H1 (cell line): ENCODE measurements around the gene COL2A1. TPM values are rescaled to one million over a fixed set of nuclear protein-coding genes. Genes with fewer than 3 reads are reported as not detected.
A peak's percentile ranks its signal among the peaks of the same experiment; 100 is the strongest.

Source experiments
- CTCF ChIA-PET: fragments of 300-600 bp; sonication (Branson Sonifier 250); formaldehyde crosslinking; loops from one replicate; lab custom pipeline; 2021; ENCODE audit not compliant: partially characterized antibody; lab: Charles Lee
- POLR2A ChIA-PET: fragments of 300-600 bp; sonication (Branson Sonifier 250); formaldehyde crosslinking; loops from one replicate; lab custom pipeline; 2021; ENCODE audit warnings: inconsistent platforms; ENCODE audit not compliant: partially characterized antibody; lab: Charles Lee
- DNase-seq, 2 experiments: peaks; one replicate each; pipeline versions ENCODE4 v3.0.0 to v3.0.0-alpha.2; 2010 to 2022; ENCODE audit warnings: low spot score in 2 of 2, low read depth in 1 of 2, mixed read lengths in 1 of 2
- FAIRE-seq: peaks from 2 replicates; lab custom pipeline; 2011; peaks lifted over from hg19 to GRCh38; lab: Jason Lieb, UNC
- H2AFZ ChIP-seq: 2 replicates; pipeline ENCODE4 v1.8.1; 2012; ENCODE audit warnings: low read length, inconsistent platforms
- H2AK5ac ChIP-seq: 2 replicates; pipeline ENCODE4 v1.6.1; 2013; ENCODE audit warnings: low read depth, low read length
- H2BK120ac ChIP-seq: replicated peaks from 2 replicates; pipeline ENCODE3; 2013; ENCODE audit warnings: low read depth, low read length, inconsistent platforms
- H2BK12ac ChIP-seq: 2 replicates; pipeline ENCODE4 v1.6.1; 2013; ENCODE audit warnings: low read depth, low read length
- H2BK15ac ChIP-seq: 2 replicates; pipeline ENCODE4 v1.6.1; 2013; ENCODE audit warnings: low read length
- H2BK20ac ChIP-seq: 2 replicates; pipeline ENCODE4 v1.6.1; 2013; ENCODE audit warnings: low read length
- H2BK5ac ChIP-seq: 2 replicates; pipeline ENCODE4 v1.6.1; 2013; ENCODE audit warnings: low read depth, low read length
- H3K14ac ChIP-seq: 2 replicates; pipeline ENCODE4 v1.6.1; 2013; ENCODE audit warnings: inconsistent platforms; ENCODE audit not compliant: insufficient read length
- H3K18ac ChIP-seq: 2 replicates; pipeline ENCODE4 v1.6.1; 2013; ENCODE audit warnings: low read length; ENCODE audit errors: extremely low read depth
- H3K23ac ChIP-seq: 2 replicates; pipeline ENCODE4 v1.6.1; 2013; ENCODE audit warnings: inconsistent platforms; ENCODE audit not compliant: insufficient read length
- H3K23me2 ChIP-seq: 2 replicates; pipeline ENCODE4 v1.6.1; 2013; ENCODE audit warnings: low read depth, low read length
- H3K27ac ChIP-seq: 2 replicates; pipeline ENCODE4 v1.6.1; 2011; ENCODE audit warnings: low read depth, low read length, inconsistent platforms
- H3K27me3 ChIP-seq, 4 experiments: replicated peaks in 1 of 4; 1 replicate in 1 of 4; 2 replicates in 3 of 4; pipeline versions ENCODE4 v1.6.1 to v1.8.1; 2011 to 2013; ENCODE audit warnings: low read length in 3 of 4, mild to moderate bottlenecking in 3 of 4, inconsistent platforms in 2 of 4, mixed read lengths in 2 of 4, moderate library complexity in 1 of 4; ENCODE audit not compliant: control insufficient read depth in 3 of 4, insufficient read depth in 3 of 4; ENCODE audit errors: extremely low read depth in 1 of 4
- H3K36me3 ChIP-seq, 4 experiments: 2 replicates each; pipeline versions ENCODE4 v1.6.1 to v1.8.1; 2011 to 2013; ENCODE audit warnings: mild to moderate bottlenecking in 4 of 4, low read length in 3 of 4, moderate library complexity in 2 of 4, control low read depth in 1 of 4, inconsistent platforms in 1 of 4; ENCODE audit not compliant: insufficient read depth in 4 of 4, control insufficient read depth in 2 of 4
- H3K4ac ChIP-seq: replicated peaks from 2 replicates; pipeline ENCODE3; 2013; ENCODE audit warnings: low read length, low read depth, mixed read lengths, inconsistent platforms; ENCODE audit not compliant: insufficient read length
- H3K4me1 ChIP-seq, 4 experiments: replicated peaks in 1 of 4; 1 replicate in 1 of 4; 2 replicates in 3 of 4; pipeline versions ENCODE4 v1.6.1 to v1.8.1; 2011 to 2013; ENCODE audit warnings: low read length in 3 of 4, inconsistent platforms in 2 of 4, mixed read lengths in 1 of 4; ENCODE audit not compliant: insufficient read depth in 4 of 4, control insufficient read depth in 3 of 4
- H3K4me2 ChIP-seq, 2 experiments: 2 replicates each; pipeline versions ENCODE4 v1.6.1 to v1.8.1; 2011 to 2013; ENCODE audit warnings: low read depth in 2 of 2, low read length in 2 of 2, control low read depth in 1 of 2, inconsistent platforms in 1 of 2, mild to moderate bottlenecking in 1 of 2; ENCODE audit not compliant: insufficient read depth in 1 of 2
- H3K4me3 ChIP-seq, 4 experiments: fragments of 200-600, 300-600 bp in 1 of 4; sonication (generic), shearing (Covaris generic), sonication (Bioruptor Twin) in 1 of 4; 2 replicates each; pipeline versions ENCODE4 v1.5.1 to v1.8.1; 2011 to 2016; ENCODE audit warnings: low read length in 4 of 4, low read depth in 3 of 4, control low read depth in 2 of 4, inconsistent platforms in 2 of 4, mild to moderate bottlenecking in 2 of 4, mixed read lengths in 1 of 4, moderate library complexity in 1 of 4; ENCODE audit not compliant: insufficient read depth in 2 of 4; ENCODE audit errors: extremely low read depth in 1 of 4
- H3K56ac ChIP-seq: replicated peaks from 2 replicates; pipeline ENCODE3; 2013; ENCODE audit warnings: low read depth, mild to moderate bottlenecking, mixed read lengths, low read length, inconsistent platforms; ENCODE audit not compliant: insufficient read length
- H3K79me1 ChIP-seq: 2 replicates; pipeline ENCODE4 v1.6.1; 2013; ENCODE audit warnings: low read depth, low read length, control low read depth
- H3K79me2 ChIP-seq, 2 experiments: 2 replicates each; pipeline versions ENCODE4 v1.6.1 to v1.8.1; 2012 to 2013; ENCODE audit warnings: low read length in 2 of 2, mild to moderate bottlenecking in 2 of 2, inconsistent platforms in 1 of 2; ENCODE audit not compliant: insufficient read depth in 2 of 2, control insufficient read depth in 1 of 2
- H3K9ac ChIP-seq, 4 experiments: replicated peaks in 1 of 4; 1 replicate in 1 of 4; 2 replicates in 3 of 4; pipeline versions ENCODE4 v1.6.1 to v1.8.1; 2011 to 2013; ENCODE audit warnings: low read depth in 3 of 4, low read length in 3 of 4, control low read depth in 2 of 4, mild to moderate bottlenecking in 2 of 4, moderate library complexity in 2 of 4, inconsistent platforms in 1 of 4; ENCODE audit errors: extremely low read depth in 1 of 4
- H3K9me3 ChIP-seq, 2 experiments: 2 replicates each; pipeline versions ENCODE4 v1.6.1 to v1.8.1; 2012 to 2013; ENCODE audit warnings: mild to moderate bottlenecking in 2 of 2, moderate library complexity in 2 of 2, control low read depth in 1 of 2, inconsistent platforms in 1 of 2, low read depth in 1 of 2, low read length in 1 of 2, mixed read lengths in 1 of 2; ENCODE audit not compliant: insufficient read depth in 2 of 2
- H4K20me1 ChIP-seq, 2 experiments: replicated peaks in 1 of 2; 2 replicates each; pipeline versions ENCODE3 to v1.8.1; 2011 to 2013; ENCODE audit warnings: inconsistent platforms in 2 of 2, low read length in 2 of 2, mild to moderate bottlenecking in 1 of 2; ENCODE audit not compliant: insufficient read depth in 2 of 2, control insufficient read depth in 1 of 2
- H4K5ac ChIP-seq: 2 replicates; pipeline ENCODE4 v1.6.1; 2013; ENCODE audit warnings: low read length, low read depth, mixed read lengths, inconsistent platforms; ENCODE audit not compliant: insufficient read length
- H4K8ac ChIP-seq: 2 replicates; pipeline ENCODE4 v1.8.0; 2013; ENCODE audit warnings: mild to moderate bottlenecking, moderate library complexity, low read length, inconsistent platforms; ENCODE audit not compliant: insufficient read depth; ENCODE audit errors: extremely low read depth
- H4K91ac ChIP-seq: replicated peaks from 2 replicates; pipeline ENCODE3; 2013; ENCODE audit warnings: low read length, mixed read lengths, inconsistent platforms; ENCODE audit not compliant: insufficient read length
- ASH2L ChIP-seq: fragments of 200-600, 300-600 bp; sonication (generic); IDR thresholded peaks from one replicate; pipeline ENCODE4 v1.7.1; 2017; ENCODE audit warnings: low read length
- BRCA1 ChIP-seq: IDR thresholded peaks from 2 replicates; pipeline ENCODE4 v1.6.1; 2012; ENCODE audit warnings: low read depth, low read length, improper control_type of control experiment
- EZH2 ChIP-seq: fragments of 200-600 bp; sonication (generic); IDR thresholded peaks from 2 replicates; pipeline ENCODE4 v1.7.1; 2012; ENCODE audit warnings: low read depth, mild to moderate bottlenecking, moderate library complexity, low read length, inconsistent platforms; ENCODE audit not compliant: severe bottlenecking
- POLR2A ChIP-seq, 2 experiments: IDR thresholded peaks; 1 replicate in 1 of 2; 2 replicates in 1 of 2; pipeline ENCODE4 v1.6.1; 2011; ENCODE audit warnings: low read depth in 2 of 2, low read length in 2 of 2, mild to moderate bottlenecking in 2 of 2; ENCODE audit errors: control extremely low read depth in 1 of 2
- WGBS, 2 experiments: shearing (Covaris generic) in 1 of 2; methylation state at CpG; one replicate each; pipeline versions ENCODE4 v1.1.6 to v1.1.7; 2013 to 2015; ENCODE audit warnings: low lambda C conversion rate in 2 of 2, mixed read lengths in 2 of 2, inconsistent platforms in 1 of 2, low coverage in 1 of 2, missing lambda C conversion rate in 1 of 2; ENCODE audit not compliant: insufficient replicate concordance in 2 of 2, insufficient coverage in 1 of 2, insufficient read length in 1 of 2; ENCODE audit errors: extremely low coverage in 1 of 2, missing lambda C conversion rate in 1 of 2; 5-methylcytosine and 5-hydroxymethylcytosine counted together
- polyA plus RNA-seq, 7 experiments: library from polyadenylated mRNA; depleted of rRNA in 3 of 7; stranded (reverse) in 5 of 7; unstranded in 2 of 7; fragments of >200 nt in 5 of 7; fragments of 200-250 nt in 2 of 7; gene quantifications; 1 replicate in 5 of 7; 2 replicates in 1 of 7; 4 replicates in 1 of 7; pipeline versions ENCODE4 v1.2.1 to v1.2.3, GENCODE V29; 2011 to 2013; ENCODE audit warnings: missing spikeins in 2 of 7, mixed read lengths in 2 of 7
- total RNA-seq: library from RNA; stranded (reverse); fragmentation: NEBNext Ultra II Directional; extraction: Animal tissue kit (Norgen Biotek cat#: 25700); gene quantifications from 2 replicates; pipeline ENCODE4 v1.2.1, GENCODE V29; 2021

The COL2A1 gene
- total and polyA plus RNA-seq, 2 of the 8 experiments (the other 6 are each of a cell fraction or from before 2014, with no cell fraction given): 4.2 to 14.6 TPM

DNA sequence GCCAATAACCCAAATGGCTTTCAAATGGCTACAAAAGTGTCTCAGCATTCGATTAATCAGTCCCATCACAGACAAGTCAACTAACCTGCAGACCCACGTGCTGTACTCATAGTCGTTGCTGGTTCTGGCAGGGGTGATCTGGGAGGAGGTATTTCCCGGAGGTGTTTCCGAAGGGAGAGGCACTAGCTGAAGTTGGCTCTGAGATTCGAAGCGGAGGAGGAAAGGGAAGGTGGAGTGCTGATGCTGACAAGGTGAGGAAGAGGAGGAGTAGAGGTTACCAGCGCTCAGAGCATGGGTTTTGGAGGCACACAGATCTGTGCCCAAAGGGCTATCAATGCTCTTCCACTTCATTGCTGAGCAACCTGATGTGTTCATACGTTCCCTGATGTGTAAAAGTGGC is 20.5 kb upstream of the COL2A1 start:
- H2AK5ac ChIP-seq: no peak overlapping the region
- CTCF ChIA-PET: interaction anchor here (0.9 to 1.3 kb wide), 5 partner anchors 9 to 245 kb away, joined by 3 to 5 read pairs (median 4); no protein-coding TSS in a partner anchor
- TF ChIP-seq BRCA1 (no peak), POLR2A (IDR thresholded peaks at IDR 0.05; ENCODE audit: control extremely low read depth in 1 of 2, low read depth in 2 of 2, low read length in 2 of 2) (no peak), EZH2 (peak; percentile 27), ASH2L (no peak)
- no peak for FAIRE-seq
- H3K23me2 ChIP-seq: no peaks in the 10 kb centered on the region
- H3K23ac ChIP-seq: no peak overlapping the region
- H3K56ac ChIP-seq: no peak overlapping the region
- H4K91ac ChIP-seq: no peak overlapping the region
- no peak overlapping the region for H4K5ac ChIP-seq
- H3K4ac ChIP-seq: no peak overlapping the region
- H3K18ac ChIP-seq: no peak overlapping the region
- 74% methylated on average over 9 of the region's 9 CpGs; no CpG with 5 or more reads in 1 of the 2 experiments for WGBS, 2 experiments
- no peak overlapping the region for H2BK12ac ChIP-seq
- H2BK5ac ChIP-seq: no peak overlapping the region
- peaks cover 78 to 97% (median 96%) of the 10 kb centered on the region in 4 experiments for H3K27me3 ChIP-seq
- H3K9ac ChIP-seq: no peak overlapping the region
- no peak overlapping the region for H2AFZ ChIP-seq
- H3K79me2 ChIP-seq: no peaks in the 10 kb centered on the region
- H3K14ac ChIP-seq: no peak overlapping the region
- H3K79me1 ChIP-seq: no peaks in the 10 kb centered on the region
- H3K4me2 ChIP-seq: no peak overlapping the region
- H2BK15ac ChIP-seq: no peak overlapping the region
- H3K27ac ChIP-seq: no peak overlapping the region
- H2BK120ac ChIP-seq: no peak overlapping the region
- H3K9me3 ChIP-seq: no peaks in the 10 kb centered on the region
- H3K36me3 ChIP-seq: no peaks in the 10 kb centered on the region
- DNase-seq: peak in 1 of 2 experiments; percentile 30
- no peak overlapping the region for H4K8ac ChIP-seq
- no peak overlapping the region for H3K4me3 ChIP-seq
- peaks cover 7 to 11% (median 9%) of the 10 kb centered on the region in 4 experiments for H3K4me1 ChIP-seq
- POLR2A ChIA-PET: no interaction called here
- peaks cover 10 to 11% of the 10 kb centered on the region in 2 experiments for H4K20me1 ChIP-seq
- no peak overlapping the region for H2BK20ac ChIP-seq
